ENCODE data around the gene SSBP3. TPM values are rescaled to one million over a fixed set of nuclear protein-coding genes. Genes with fewer than 3 reads are reported as not detected.

The SSBP3 gene
- total and polyA plus RNA-seq, 9 of the 15 experiments (the other 6 are each of a cell fraction or from before 2014, with no cell fraction given): 8.7 to 108 (median 33.8) TPM

DNA sequence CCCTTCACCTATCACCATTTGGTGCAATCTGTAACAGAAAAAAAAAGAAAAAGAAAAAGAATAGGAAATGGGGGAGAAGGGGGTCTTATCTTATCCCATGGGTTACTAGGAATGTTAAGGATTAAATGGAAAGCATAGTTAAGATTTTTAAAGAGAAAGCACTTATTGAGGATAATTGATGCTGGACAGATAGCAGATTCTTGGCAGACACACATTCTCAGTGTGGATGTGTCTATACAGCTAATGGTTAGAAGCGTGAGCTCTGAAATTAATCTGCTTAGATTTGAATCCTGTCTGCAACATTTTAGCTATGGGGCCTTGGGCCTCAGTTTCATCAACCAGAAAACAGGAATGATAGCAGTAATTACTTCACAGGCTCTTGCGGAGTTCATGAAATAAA lies 67.1 kb downstream of the SSBP3 start:
- no peak for DNase-seq (ENCODE audit: extremely low read depth in 1 of 4, low spot score in 3 of 4)
- Histone ChIP-seq H3K9me1 (ENCODE audit: control insufficient read depth, insufficient read depth, low read length) (no peaks in the 10 kb centered on the region), H3K27ac (ENCODE audit: extremely low read depth, low read depth, low read length) (no peak overlapping the region), H3K4me3 (no peak overlapping the region), H2AFZ (ENCODE audit: low read depth, low read length) (no peak overlapping the region), H3K27me3 (ENCODE audit: control insufficient read depth in 2 of 2, insufficient read depth in 2 of 2, low read length in 2 of 2) (no peaks in the 10 kb centered on the region), H3K4me2 (ENCODE audit: insufficient read depth, low read length) (no peak overlapping the region), H3K9me3 (replicated peaks; ENCODE audit: control insufficient read depth, insufficient read depth, low read depth, low read length) (no peaks in the 10 kb centered on the region), H3K9ac (ENCODE audit: insufficient read depth in 1 of 2, low read depth in 2 of 2, low read length in 2 of 2) (no peak overlapping the region), H4K20me1 (replicated peaks; ENCODE audit: control insufficient read depth, insufficient read depth, low read length) (peaks cover 39% of the 10 kb centered on the region), H3K36me3 (ENCODE audit: control insufficient read depth, insufficient read depth, low read length) (peaks cover 30% of the 10 kb centered on the region; the same call in 2 of the 3 replicates), H3K79me2 (ENCODE audit: control insufficient read depth, insufficient read depth, low read length) (peaks cover 38% of the 10 kb centered on the region), H3K4me1 (replicated peaks in 1 of 2; ENCODE audit: control insufficient read depth in 2 of 2, insufficient read depth in 2 of 2, low read length in 2 of 2) (no peaks in the 10 kb centered on the region; a peak in 1 of 5 replicates)
- in situ Hi-C loops (cut with MboI): no loop called here
- ChIA-PET CTCF (ENCODE audit: low intra/inter-chr PET ratio) (no interaction called here), POLR2A (interaction anchor here (1.2 kb wide), 2 partner anchors 10 to 13 kb away, joined by 3 to 4 read pairs; no protein-coding TSS in a partner anchor)
- intact Hi-C loops (cut with micrococcal nuclease): no loop called here
- no TSS peak for BruUV-seq (replicated peaks)
- ATAC-seq: no peak
- 92% methylated on average over 2 of the region's 2 CpGs for WGBS (ENCODE audit: insufficient coverage, low coverage, missing lambda C conversion rate)
- FAIRE-seq: no peak
- TF ChIP-seq NCOA4 (IDR thresholded peaks at IDR 0.05; ENCODE audit: partially characterized antibody) (no peak), TEAD2 (tag; IDR thresholded peaks at IDR 0.05) (no peak), NCOA6 (IDR thresholded peaks at IDR 0.05) (no peak), MCM2 (IDR thresholded peaks at IDR 0.05; ENCODE audit: low read depth) (no peak), LEF1 (IDR thresholded peaks at IDR 0.05) (no peak), ZNF316 (IDR thresholded peaks at IDR 0.05) (no peak), ZFP36 (IDR thresholded peaks at IDR 0.05; ENCODE audit: low read depth, low read length, partially characterized antibody) (no peak), CAMTA2 (CRISPR knock-in tag; conservative IDR thresholded peaks at IDR 0.05) (no peak), RCOR1 (IDR thresholded peaks at IDR 0.05; ENCODE audit: borderline replicate concordance in 1 of 2, low read depth in 2 of 2, low read length in 2 of 2) (no peak), HDAC3 (IDR thresholded peaks at IDR 0.05; ENCODE audit: borderline replicate concordance, partially characterized antibody) (no peak), HMG20A (CRISPR knock-in tag; conservative IDR thresholded peaks at IDR 0.05) (no peak)
- TF ChIP-seq, protein P1, sequence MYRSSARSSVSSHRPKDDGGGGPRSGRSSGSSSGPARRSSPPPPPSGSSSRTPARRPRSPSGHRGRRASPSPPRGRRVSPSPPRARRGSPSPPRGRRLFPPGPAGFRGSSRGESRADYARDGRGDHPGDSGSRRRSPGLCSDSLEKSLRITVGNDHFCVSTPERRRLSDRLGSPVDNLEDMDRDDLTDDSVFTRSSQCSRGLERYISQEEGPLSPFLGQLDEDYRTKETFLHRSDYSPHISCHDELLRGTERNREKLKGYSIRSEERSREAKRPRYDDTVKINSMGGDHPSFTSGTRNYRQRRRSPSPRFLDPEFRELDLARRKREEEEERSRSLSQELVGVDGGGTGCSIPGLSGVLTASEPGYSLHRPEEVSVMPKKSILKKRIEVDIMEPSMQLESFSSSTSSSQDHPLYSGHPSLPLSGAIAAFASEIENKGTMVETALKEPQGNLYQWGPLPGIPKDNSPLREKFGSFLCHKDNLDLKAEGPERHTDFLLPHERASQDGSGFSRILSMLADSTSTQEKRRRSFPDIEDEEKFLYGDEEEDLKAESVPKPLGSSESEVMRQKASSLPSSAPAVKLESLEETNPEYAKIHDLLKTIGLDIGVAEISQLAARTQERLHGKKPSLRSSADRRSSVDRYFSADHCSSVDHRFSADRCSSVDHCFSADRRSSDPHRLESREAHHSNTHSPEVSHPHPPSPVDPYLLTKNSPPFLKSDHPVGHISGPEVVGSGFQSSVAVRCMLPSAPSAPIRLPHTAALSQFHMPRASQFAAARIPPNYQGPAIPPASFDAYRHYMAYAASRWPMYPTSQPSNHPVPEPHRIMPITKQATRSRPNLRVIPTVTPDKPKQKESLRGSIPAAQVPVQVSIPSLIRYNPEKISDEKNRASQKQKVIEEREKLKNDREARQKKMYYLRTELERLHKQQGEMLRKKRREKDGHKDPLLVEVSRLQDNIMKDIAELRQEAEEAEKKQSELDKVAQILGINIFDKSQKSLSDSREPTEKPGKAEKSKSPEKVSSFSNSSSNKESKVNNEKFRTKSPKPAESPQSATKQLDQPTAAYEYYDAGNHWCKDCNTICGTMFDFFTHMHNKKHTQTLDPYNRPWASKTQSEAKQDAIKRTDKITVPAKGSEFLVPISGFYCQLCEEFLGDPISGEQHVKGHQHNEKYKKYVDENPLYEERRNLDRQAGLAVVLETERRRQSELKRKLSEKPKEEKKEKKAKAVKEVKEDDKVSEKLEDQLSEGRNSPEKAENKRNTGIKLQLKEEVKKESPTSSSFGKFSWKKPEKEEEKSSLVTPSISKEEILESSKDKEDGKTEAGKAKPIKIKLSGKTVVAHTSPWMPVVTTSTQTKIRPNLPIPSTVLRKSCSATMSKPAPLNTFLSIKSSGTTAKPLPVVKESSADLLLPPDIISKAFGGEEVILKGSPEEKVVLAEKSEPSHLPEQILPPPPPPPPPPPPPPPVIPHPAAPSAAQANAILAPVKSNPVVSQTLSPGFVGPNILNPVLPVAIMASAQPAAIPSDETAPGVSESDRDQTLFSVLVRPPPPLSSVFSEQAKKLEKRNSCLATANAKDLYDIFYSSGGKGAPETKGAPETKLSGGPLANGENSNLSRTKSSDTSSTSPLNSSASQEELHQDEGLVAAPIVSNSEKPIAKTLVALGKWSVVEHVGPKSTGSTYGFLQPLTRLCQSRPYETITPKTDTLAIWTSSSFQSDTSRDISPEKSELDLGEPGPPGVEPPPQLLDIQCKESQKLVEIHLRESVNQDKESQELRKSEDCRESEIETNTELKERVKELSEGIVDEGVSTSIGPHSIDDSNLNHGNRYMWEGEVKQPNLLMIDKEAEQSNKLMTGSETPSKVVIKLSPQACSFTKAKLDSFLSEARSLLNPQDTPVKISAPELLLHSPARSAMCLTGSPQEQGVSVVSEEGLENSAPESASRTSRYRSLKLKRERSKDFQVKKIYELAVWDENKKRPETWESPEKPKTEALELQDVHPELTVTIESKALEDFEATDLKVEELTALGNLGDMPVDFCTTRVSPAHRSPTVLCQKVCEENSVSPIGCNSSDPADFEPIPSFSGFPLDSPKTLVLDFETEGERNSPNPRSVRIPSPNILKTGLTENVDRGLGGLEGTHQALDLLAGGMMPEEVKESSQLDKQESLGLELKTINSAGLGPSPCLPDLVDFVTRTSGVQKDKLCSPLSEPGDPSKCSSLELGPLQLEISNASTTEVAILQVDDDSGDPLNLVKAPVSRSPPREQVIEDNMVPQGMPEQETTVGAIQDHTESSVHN (IDR thresholded peaks at IDR 0.05; ENCODE audit: borderline replicate concordance in 1 of 2, low read depth in 1 of 2): no peak
- TF ChIP-seq, protein P2, sequence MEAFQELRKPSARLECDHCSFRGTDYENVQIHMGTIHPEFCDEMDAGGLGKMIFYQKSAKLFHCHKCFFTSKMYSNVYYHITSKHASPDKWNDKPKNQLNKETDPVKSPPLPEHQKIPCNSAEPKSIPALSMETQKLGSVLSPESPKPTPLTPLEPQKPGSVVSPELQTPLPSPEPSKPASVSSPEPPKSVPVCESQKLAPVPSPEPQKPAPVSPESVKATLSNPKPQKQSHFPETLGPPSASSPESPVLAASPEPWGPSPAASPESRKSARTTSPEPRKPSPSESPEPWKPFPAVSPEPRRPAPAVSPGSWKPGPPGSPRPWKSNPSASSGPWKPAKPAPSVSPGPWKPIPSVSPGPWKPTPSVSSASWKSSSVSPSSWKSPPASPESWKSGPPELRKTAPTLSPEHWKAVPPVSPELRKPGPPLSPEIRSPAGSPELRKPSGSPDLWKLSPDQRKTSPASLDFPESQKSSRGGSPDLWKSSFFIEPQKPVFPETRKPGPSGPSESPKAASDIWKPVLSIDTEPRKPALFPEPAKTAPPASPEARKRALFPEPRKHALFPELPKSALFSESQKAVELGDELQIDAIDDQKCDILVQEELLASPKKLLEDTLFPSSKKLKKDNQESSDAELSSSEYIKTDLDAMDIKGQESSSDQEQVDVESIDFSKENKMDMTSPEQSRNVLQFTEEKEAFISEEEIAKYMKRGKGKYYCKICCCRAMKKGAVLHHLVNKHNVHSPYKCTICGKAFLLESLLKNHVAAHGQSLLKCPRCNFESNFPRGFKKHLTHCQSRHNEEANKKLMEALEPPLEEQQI (IDR thresholded peaks at IDR 0.05): no peak
